HG02852 (cell line): ENCODE measurements around the gene EMP1.

Experiments
- ATAC-seq: cut with Tn5 transposase; IDR thresholded peaks from one replicate; pipeline ENCODE4 v1.9.1; 2021; ENCODE audit warnings: mild to moderate bottlenecking, moderate library complexity; ENCODE audit not compliant: unreplicated experiment

EMP1 gene

GRCh38 chr12:13196130-13196921, at the start of gene EMP1:
Gene EMP1 (plus strand): TSS chr12:13196726. CDS start chr12:13211511, 14,785 bp downstream.
- ATAC-seq: peak; percentile 81

GRCh38 chr12:13147688-13148484, 48.6 kb upstream of the EMP1 start:
- no peak for ATAC-seq

GRCh38 chr12:13148485-13148847, 48.1 kb upstream of the EMP1 start:
- ATAC-seq: no peak

- ATAC-seq: no peak
Measured at GRCh38 chr12:13149411-13149810, 47.1 kb upstream of the EMP1 start.

- no peak for ATAC-seq
Measured at GRCh38 chr12:13152281-13152680, 44.2 kb upstream of the EMP1 start.

GRCh38 chr12:13152756-13153155, 43.8 kb upstream of the EMP1 start:
- no peak for ATAC-seq

GRCh38 chr12:13153180-13153579, 43.3 kb upstream of the EMP1 start:
- no peak for ATAC-seq

GRCh38 chr12:13154027-13154538, 42.4 kb upstream of the EMP1 start:
- ATAC-seq: no peak

- no peak for ATAC-seq
Measured at GRCh38 chr12:13154831-13155230, 41.7 kb upstream of the EMP1 start.

- ATAC-seq: no peak
Measured at GRCh38 chr12:13156277-13156676, 40.2 kb upstream of the EMP1 start.

- ATAC-seq: no peak
Measured at GRCh38 chr12:13161172-13161571, 35.4 kb upstream of the EMP1 start.

GRCh38 chr12:13162904-13163303, 33.6 kb upstream of the EMP1 start:
- ATAC-seq: no peak

GRCh38 chr12:13163868-13164635, 32.5 kb upstream of the EMP1 start:
- no peak for ATAC-seq

- ATAC-seq: no peak
Measured at GRCh38 chr12:13164921-13165616, 31.5 kb upstream of the EMP1 start.

GRCh38 chr12:13165617-13166041, 30.9 kb upstream of the EMP1 start:
- ATAC-seq: no peak

GRCh38 chr12:13167226-13167625, 29.3 kb upstream of the EMP1 start:
- no peak for ATAC-seq

- no peak for ATAC-seq
Measured at GRCh38 chr12:13167906-13168305, 28.6 kb upstream of the EMP1 start.

- ATAC-seq: no peak
Measured at GRCh38 chr12:13169272-13169671, 27.3 kb upstream of the EMP1 start.

- ATAC-seq: no peak
Measured at GRCh38 chr12:13170892-13171490, 25.5 kb upstream of the EMP1 start.
